HG02610 (cell line): ENCODE results near the gene CDH4.

Experiments used
- ATAC-seq: cut with Tn5 transposase; IDR thresholded peaks from one replicate; pipeline ENCODE4 v1.9.1; 2021; ENCODE audit warnings: mild to moderate bottlenecking, moderate library complexity; ENCODE audit not compliant: unreplicated experiment

CDH4 gene

DNA sequence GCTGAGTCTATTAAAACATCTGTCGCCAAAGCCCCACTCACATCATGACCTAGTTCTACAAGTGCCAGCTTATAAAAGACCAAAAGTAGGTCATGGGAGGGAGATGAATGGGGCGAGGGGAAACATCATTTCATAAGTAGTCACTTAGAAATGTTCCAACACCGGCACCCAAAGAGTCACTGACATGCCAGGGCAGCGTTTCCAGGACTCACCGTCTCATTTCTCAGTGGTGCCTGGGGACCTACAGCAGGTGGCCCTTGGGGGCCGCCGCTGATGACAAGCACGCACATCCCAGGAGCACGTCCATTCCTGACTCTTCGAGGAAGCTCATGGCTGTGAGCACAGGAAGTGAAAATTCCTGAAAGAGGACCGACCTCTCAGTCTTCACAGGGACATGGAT, 260.4 kb downstream of the CDH4 start:
- ATAC-seq: no peak

DNA sequence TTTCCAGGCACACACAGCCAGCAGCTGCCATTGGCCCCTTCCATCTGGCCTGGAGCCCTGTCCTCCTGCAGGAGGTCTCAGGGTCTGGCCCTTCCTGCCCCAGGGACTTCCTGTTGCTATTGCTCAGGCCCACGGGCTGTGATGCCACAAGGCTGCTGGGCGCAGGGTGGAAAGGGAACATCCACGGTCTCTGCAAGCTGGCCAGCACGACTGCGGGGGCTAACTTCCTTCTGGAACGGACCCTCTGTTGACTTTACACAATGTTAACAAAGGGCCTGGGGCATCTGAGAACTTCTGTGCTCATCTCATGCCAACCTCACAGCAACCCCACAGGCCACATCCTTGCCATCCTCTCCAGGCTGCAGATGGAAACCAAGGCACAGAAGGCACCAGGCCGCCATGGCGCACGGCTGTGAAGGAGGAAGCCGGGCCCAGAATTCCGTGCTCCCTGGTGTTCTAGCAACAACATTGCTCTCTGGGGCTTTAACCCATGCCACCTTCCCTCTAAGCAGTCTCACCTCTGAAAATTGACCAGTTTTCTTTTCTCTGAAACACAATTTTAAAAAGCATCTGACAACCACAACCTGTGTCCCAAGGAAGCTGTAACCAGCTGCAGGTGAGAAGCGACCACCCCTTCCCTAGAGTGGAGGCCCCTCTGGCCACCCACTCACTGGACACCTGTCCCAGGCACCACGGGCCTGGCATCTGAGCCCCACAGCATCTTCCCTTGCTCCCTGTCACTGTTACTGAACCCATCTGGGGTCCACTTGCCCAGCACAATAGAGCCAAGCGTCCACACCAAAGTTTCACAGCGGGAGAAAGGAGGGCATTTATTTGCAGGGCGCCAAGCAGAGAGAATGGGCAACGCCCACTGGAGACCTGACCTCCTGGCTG, 261.3 kb downstream of the CDH4 start:
- no peak for ATAC-seq

DNA sequence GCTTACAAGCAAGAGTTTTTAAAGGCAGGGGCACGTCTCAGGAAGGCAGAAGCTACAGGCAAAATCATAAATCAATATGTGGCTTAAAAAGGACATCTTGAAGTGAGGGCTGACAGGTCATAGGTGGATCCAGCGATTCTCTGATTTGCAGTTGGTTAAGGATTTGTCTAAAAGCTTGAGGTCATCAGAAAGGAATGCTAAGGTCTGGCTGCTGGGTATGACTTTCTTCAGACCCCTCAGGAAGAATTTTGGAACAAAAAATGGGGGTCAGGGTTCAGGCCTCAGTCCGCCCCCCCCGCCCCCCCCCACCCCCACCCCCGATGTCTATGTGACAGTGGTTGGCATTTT, 261.9 kb downstream of the CDH4 start:
- no peak for ATAC-seq

DNA sequence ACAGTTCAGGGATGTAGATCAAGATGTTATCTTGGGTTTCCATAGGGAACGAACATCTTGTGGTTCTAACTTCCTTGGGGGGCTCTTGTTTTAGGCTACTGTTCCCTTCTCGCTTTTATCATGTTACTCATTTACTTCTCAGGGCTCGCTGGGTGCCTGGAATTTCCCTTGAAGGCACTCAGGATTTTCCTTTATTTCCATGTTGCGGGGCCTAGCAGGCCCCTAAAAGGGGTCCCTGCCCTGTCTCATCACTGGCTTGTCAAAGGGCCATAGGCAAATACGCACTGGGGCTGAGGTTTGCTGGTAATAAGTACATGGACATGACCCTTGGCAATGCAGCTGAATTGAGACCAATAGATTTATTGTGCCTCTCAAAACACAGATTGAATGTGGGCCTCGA, 262.3 kb downstream of the CDH4 start:
- ATAC-seq: no peak

DNA sequence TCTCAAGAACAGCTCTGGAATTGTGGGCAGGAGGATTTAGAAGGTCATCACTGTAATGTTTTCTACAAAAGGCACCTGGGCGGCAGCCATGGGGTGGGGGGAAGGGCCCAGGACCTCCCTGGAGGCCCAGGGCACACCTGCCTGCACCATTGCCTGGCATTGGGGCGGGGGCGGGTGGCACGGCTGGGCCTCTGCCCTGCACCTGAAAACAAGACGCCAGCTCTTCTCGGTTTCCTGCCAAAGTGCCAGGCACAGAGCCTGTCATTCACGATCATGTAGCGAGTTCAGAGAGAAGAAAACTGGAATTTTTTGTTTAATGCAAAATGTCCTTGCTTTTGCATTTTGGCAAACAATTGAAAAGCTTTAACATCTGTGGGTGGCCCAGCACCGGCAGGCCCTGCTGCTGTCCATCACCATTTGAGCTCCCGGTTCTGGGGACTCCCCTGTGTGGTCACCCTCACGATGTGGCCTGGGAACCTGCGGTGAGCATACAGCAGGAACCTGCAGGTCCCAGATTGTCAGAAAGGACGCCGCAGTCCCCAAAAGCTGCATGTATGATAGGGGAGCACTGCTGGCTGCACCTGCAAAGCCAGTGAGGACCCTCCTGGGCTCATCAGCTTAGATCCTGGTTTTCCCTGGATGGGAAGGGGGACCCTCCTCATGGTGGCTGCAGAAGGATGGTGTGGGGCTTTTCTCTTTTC, 262.9 kb downstream of the CDH4 start:
- no peak for ATAC-seq

DNA sequence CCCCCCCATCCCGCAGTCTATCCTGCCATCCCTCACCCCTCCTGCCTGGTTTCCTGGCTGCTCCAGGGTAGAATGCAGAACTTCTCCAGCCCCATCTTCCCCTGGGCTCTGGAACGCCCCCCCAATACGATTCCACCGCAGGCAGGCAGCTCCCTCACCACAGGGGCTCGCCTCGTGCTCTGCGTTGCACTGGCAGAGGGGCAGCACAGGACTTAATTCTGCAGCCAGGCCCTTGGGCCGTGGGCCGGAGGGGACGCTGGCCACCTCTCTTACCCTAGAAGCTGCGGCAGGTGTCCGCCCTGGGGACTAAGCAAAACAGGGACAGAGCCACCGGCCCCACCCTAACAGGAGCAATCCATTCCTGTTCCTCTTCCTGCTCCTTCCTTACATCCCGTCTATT, 263.9 kb downstream of the CDH4 start:
- no peak for ATAC-seq

DNA sequence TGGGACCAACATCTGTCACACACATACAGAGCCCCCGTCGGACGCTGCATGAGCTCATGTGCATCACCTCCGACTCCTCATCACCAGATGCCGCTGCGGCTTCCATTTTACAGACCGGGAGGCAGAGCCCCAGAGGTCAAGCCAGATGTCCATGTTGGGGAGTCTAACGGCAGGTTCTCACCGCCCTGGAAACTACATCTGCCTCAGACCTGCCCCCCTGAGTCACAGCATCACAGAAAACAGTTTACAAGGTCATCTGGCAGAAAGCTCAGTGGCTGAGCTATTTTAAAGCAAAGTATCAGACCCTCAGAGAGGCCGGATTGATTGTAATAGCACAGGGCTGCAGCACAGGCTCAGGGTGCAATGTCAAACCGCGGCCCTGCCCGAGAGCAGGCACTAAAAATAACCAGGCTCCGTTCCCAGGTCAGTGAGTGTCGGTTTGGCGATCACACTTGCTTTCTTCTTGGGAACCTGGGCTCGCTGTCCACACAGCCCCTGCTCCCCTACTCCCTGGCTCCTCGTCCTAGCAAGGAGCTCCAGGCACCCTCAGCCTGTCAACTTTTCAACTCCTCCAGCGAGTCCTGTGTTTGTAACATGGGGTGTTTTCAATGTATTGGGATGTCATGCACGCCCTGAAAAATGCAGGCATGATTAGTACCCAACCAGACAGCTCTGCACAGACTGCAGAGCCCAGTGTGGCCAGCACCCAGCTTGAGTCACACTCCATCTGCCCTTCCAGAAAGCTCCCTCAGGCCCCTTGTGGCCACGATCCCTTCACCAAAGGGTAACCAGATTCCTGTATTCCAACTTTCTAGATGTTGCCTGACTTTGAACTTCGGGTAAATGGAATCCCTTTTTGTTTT, 264.5 kb downstream of the CDH4 start:
- ATAC-seq: no peak

DNA sequence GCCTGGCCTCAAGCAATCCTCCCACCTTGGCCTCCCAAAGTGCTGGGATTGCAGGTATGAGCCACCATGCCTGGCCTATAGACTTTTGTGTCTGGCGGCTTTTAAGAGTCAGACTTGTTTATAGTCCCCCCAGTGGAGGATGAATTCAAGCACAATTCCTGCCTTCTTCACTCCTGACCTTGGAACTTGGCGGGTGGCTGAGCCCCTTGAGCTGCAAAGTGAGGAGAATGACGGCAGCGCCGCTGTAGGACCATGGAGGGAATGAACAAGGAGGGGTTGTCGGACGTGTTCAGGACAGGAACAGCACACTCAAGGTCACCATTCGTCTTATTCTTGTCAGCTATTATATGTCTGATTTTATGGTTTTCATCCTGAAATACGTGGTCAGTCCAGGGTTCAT, 265.4 kb downstream of the CDH4 start:
- no peak for ATAC-seq

DNA sequence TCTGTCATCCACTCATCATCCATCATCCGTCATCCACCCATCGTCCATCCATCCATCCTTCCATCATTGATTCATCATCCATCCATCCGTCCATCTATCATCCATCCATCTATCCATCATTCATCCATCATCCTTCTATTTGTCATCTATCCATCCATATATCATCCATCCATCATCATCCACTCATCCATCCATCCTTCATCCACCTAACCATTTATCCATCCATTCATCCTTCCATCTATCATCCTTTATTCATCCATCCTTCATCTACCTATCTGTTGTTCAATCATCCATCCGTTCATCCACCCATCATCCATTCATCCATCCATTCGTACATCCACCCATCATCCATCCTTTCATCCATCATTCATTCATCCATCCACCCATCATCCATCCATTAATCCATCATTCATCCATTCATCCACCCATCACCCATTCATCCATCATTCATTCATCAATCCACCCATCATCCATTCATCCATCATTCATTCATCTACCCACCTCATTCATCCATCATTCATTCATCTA, 266.4 kb downstream of the CDH4 start:
- ATAC-seq: no peak

DNA sequence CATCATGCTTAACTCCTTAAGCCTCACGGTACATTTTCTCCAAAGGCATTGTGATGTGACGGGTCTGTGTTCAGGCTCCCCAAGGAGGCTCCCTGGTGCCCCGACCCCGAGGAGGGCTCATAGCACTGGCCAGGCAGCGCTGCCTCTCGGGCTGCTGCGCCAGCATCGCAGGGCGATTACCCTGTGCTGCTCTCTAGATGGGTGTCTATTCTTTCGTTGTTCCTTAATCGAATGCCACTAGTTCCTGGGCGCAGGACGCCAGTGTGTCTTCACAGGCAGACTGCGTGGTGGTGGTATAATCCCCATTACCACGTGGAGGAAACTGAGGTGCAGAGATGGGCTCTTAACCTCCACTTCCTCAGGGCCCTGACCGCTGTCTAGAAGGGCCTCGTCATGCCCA, 267.4 kb downstream of the CDH4 start:
- no peak for ATAC-seq

DNA sequence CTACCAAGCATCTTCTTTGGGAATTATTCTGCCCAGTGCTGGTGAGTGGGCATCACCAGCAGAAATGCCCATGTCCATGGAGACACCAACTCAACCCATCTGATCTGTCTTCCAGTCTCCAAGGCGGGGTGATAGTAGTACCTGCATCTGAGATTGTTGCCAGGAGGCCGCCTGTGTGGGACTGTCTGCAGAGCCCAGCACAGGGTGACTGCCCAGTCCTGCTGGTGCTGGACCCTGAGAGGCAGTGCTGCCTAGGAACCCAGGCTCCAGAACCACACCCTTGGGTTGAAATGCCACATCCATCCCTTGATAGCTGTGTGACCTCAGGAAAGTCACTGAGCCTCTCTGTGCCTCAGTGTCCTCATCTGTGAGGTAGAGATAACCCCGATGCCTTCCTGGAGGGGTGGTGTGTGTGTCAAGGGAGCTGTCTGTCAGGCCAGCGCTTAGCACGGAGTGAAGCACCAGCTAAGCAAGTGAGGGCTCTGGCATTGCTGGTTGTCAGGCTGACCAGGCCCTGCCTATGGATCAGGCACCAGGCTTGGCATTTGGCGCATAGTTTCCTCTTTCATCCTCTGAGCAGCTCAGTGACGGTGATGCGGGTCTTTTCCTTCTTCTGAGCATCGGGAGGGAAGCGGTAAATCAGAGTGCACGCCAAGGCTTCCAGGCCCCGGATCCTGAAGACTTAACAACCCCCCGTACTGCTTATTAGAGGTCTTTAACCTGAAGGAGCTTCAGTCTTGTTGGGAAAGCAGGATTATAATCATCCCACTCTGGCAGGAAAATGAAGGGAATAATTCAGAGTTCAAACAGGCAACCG, 268.2 kb downstream of the CDH4 start:
- no peak for ATAC-seq

DNA sequence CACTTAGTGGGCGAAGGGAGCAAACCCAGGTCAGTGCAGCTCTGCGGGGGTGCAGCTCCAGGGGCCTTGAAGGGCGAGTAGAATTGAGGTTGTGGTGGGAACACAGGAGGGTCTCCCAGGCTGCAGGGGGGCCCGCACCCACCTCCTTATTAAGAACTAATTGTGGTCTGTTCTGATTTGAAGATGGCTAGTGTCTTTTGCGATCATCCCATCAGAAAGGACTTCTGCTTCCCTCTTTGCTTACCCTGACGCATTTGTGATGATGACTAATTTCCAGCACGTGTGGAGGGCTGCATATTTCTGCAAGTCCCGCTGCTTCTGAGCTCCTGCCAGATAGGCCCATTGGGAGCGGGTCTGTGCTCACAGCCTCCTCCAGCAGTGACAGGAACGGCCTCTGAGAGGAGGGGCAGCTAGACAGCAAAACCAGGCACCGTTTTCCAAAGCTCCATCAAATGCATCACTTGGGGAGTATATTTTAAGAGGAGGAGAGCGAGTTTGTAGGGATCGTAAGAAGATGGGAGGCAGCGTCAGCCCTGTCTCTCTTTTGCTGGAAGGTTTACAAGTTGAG, 268.9 kb downstream of the CDH4 start:
- ATAC-seq: no peak

DNA sequence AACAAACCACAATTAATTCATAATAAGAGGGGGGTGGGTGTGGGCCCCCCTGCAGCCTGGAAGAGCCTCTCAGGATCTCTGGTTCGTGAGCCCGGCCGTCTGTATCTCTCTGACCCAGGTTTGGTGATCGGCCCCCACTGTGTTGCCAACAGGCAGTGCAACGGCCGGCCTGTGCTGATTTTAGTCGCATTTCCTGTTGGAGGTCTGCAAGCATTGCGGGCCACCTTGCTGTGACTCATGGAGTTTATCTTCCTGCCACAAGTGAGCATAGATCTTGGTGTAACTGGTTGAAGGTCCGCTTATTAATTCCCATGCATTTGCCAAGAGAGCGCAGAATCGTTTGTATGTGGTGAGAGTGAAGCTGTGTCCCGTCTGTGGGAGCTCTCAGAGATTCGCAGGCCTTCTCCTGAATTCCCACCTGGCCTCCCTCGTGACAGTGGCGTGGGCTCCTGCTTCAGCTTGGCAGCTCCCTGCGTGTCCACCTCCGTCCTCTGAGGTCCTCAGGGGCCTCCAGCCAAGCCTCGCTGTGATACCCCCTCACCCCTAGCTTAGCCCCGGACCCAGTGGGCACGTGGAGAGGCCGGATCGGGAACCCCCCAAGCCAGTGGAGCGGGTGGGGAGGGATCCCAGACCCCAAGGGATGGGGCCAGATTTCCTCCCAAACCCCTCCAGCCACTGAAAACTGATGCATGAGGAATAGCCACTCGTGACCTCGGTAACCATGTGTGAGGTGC, 269.8 kb downstream of the CDH4 start:
- ATAC-seq: no peak

DNA sequence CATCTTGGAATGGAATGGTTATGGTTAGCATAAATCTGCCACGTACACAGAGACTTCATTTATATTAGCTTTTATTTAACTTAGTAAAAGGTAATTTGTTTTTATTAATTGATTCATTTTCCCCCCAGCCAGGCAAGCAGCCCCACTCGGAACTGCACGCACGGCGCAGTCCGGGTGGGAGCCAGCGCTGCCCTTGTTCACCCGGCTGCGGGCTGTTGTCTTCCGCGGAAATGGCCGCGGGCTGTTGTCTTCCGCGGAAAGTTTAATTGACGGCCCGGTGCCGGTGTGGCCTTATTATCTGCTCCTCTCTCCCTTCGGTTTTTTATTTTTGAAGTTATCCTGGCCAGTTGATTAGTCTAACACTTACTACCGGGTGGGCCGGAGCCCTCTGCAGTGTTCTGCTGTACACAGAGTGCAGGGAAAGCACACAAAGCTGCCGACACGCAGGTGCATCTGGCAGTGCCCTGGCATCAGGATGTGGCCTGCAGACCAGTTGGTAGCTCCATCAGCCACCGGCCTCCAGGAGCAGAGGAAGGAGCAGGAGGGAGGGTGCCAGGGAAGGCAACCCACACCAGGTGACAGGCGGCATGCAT, 270.5 kb downstream of the CDH4 start:
- no peak for ATAC-seq

DNA sequence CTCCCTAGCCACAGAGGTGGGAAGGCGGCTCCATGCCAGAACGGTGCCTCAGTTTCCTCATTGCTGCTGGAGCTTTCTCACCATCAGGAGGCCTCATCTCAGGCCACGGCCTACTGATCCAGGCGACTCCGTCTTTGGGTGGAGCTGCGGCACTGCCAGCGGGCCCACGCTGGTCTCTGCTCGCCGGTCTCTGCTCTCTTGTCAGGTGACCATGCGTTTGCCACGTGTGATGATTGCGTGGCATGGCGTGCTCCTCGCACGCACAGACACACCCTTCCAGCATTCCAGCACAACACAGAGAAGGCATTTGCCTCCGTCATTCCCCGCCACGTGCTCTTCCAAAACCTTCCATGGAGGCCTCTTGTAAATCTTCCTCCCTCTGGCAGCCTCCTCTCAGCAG, 271.1 kb downstream of the CDH4 start:
- ATAC-seq: no peak

DNA sequence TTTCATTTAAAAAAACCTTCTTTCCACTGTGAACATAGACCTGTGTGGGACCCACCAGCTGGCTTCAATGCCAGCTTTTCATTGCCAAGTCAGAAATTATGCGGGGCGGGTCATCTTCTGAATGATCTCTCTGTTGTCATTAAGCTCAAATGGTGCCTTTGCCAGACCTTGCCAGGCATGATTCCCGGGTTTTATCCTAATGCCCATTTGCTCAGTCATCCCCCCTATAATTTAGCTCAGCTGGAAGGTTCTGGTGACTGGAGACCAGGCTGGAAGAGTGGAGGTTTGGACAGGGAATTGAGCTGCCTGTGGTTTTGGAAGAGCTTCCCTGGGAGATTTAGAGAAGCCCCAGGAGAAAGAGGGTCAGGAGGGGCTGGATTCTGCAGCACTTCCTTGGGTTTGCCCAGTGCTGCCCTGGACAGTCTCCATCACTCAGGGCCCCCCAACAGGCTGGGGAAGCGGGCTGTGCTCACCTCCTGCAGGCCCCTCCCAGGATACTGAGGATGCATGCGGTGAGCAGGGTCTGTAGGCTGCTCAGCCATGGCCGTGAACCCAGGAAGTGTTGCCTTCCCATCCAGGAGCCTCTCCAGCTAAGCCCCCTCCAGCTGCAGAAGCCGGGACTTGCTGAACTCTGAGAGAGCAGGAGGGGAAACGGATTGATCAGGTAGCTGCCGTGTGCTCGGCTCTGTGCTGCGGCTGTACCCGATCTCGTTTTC, 273.0 kb downstream of the CDH4 start:
- ATAC-seq: no peak

DNA sequence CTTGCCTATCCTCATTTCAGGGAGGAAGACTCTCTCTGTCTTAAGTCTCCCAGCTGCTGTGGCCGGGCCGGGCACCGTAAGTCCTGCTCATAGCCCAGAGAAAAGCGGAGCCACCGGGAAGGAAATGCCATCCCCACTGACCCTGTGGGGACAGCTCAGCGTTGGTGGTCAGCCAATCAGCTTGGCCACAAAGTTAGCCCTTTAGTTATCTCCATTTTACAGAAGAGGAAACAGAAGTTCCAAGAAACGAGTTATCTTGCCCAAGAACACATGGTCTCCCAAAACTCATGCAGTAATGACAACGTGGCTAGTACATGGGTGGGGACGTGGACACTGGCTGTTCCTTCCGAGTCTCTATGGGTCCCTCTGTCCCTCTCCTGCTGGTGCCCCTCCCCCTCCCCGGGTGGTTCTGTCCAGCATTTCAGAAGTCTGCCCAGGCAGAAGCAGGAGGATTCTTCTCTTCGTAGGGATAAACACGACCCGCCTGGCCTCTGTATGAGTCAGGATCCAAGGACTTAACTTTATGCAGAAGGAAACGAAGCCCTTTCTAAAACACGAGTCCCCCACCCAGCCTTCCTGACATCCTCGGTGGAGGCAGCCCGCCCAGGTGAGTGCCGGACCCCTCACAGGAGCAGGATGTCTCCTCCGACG, 273.8 kb downstream of the CDH4 start:
- no peak for ATAC-seq

DNA sequence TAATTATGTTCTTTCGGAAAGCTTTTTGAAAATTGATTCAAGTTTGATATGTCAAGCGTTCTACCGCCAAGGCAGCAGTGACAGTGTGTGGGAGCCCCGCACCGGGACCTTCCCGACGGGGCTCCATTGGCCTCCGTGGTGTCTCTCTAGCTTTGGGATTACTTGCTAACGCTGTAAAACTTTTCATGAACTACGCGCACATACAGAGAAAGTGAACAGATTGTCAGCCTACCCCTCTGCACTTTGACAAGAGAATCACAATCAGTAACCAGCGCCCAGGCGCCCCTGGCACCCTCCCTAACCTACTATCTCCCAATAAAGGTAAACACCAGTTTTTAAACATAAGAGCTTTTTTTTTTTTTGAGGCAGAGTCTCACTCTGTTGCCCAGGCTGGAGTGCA, 274.8 kb downstream of the CDH4 start:
- ATAC-seq: no peak
